CD4-positive, CD25-positive, alpha-beta regulatory T cell (primary cell): Measurements from ENCODE around the gene PLCB1. TPM values are rescaled to one million over a fixed set of nuclear protein-coding genes. Genes with fewer than 3 reads are reported as not detected.

Source experiments
- ATAC-seq, 2 donors: fragments of 150-1000 bp; cut with Tn5 transposase; one replicate each; pipeline ENCODE4 v1.10.0; 2021; ENCODE audit warnings: low read depth in 2 of 2, moderate number of reproducible peaks in 2 of 2, moderate library complexity in 1 of 2
- DNase-seq, 3 donors: peaks; one replicate each; pipeline versions ENCODE4 v3.0.0 to v3.0.0-alpha.2; 2012 to 2022; ENCODE audit warnings: mixed read lengths in 1 of 3
- H3K27ac ChIP-seq: one replicate; pipeline ENCODE4 v1.7.0; 2013; ENCODE audit warnings: mild to moderate bottlenecking, low read length; ENCODE audit not compliant: insufficient read depth, poor library complexity, severe bottlenecking
- H3K27me3 ChIP-seq: one replicate; pipeline ENCODE4 v1.7.0; 2013; ENCODE audit warnings: low read length; ENCODE audit not compliant: control insufficient read depth, insufficient read depth
- H3K36me3 ChIP-seq: one replicate; pipeline ENCODE4 v1.7.0; 2013; ENCODE audit warnings: mild to moderate bottlenecking, low read length, moderate library complexity; ENCODE audit not compliant: control insufficient read depth, insufficient read depth
- H3K4me1 ChIP-seq: 2 replicates; pipeline ENCODE4 v1.7.0; 2013; ENCODE audit warnings: mild to moderate bottlenecking, low read length; ENCODE audit not compliant: insufficient read depth, control insufficient read depth, poor library complexity, severe bottlenecking
- H3K4me3 ChIP-seq: one replicate; pipeline ENCODE4 v1.7.0; 2013; ENCODE audit warnings: low read depth, mild to moderate bottlenecking, low read length, moderate library complexity
- H3K9me3 ChIP-seq, 2 experiments: 1 replicate in 1 of 2; 2 replicates in 1 of 2; pipeline ENCODE4 v1.7.0; 2013; ENCODE audit warnings: low read length in 2 of 2, mild to moderate bottlenecking in 1 of 2, moderate library complexity in 1 of 2; ENCODE audit not compliant: control insufficient read depth in 2 of 2
- H3K27ac Mint-ChIP-seq, 3 donors: one replicate each; pipeline ENCODE4 v1.8.0; 2020 to 2022; ENCODE audit warnings: mild to moderate bottlenecking in 3 of 3, mixed read lengths in 3 of 3, moderate library complexity in 2 of 3
- H3K27me3 Mint-ChIP-seq: one replicate; pipeline ENCODE4 v1.8.0; 2022; ENCODE audit warnings: mild to moderate bottlenecking, mixed read lengths
- H3K36me3 Mint-ChIP-seq: one replicate; pipeline ENCODE4 v1.8.0; 2020; ENCODE audit warnings: mixed read lengths
- H3K4me1 Mint-ChIP-seq, 4 donors: one replicate each; pipeline ENCODE4 v1.8.0; 2020 to 2022; ENCODE audit warnings: mixed read lengths in 4 of 4, mild to moderate bottlenecking in 1 of 4
- H3K4me3 Mint-ChIP-seq, 4 donors: one replicate each; pipeline ENCODE4 v1.8.0; 2020 to 2022; ENCODE audit warnings: mild to moderate bottlenecking in 4 of 4, mixed read lengths in 4 of 4, moderate library complexity in 3 of 4
- H3K9me3 Mint-ChIP-seq, 7 donors: one replicate each; pipeline ENCODE4 v1.8.0; 2020 to 2022; ENCODE audit warnings: mixed read lengths in 7 of 7, mild to moderate bottlenecking in 3 of 7, moderate library complexity in 2 of 7
- polyA plus RNA-seq, 4 donors: library from polyadenylated mRNA; unstranded; fragments of 300-500 nt; fragmentation: Illumina TruSeq; gene quantifications; one replicate each; pipeline ENCODE4 v1.2.3, GENCODE V29; 2021
- total RNA-seq: library from RNA; stranded (reverse); gene quantifications from one replicate; pipeline ENCODE4 v1.2.3, GENCODE V29; 2022

PLCB1 gene
- total and polyA plus RNA-seq, 5 donors from 2014 or later: 0.17 to 1.8 (median 0.44) TPM; not detected in 2

- Histone ChIP-seq H3K27me3 (no peaks in the 10 kb centered on the region), H3K9me3 (no peaks in the 10 kb centered on the region), H3K4me3 (no peak overlapping the region), H3K36me3 (no peaks in the 10 kb centered on the region), H3K4me1 (no peaks in the 10 kb centered on the region), H3K27ac (no peak overlapping the region)
- ATAC-seq (no peak), DNase-seq (no peak)
- peaks cover 0 to under 1% (median 0%) of the 10 kb centered on the region in 7 donors for H3K9me3 Mint-ChIP-seq
- no peaks in the 10 kb centered on the region for H3K36me3 Mint-ChIP-seq
- no peak overlapping the region for H3K27ac Mint-ChIP-seq
- H3K4me3 Mint-ChIP-seq: no peak overlapping the region
- H3K27me3 Mint-ChIP-seq: no peaks in the 10 kb centered on the region
- H3K4me1 Mint-ChIP-seq: no peaks in the 10 kb centered on the region
Measured at GRCh38 chr20:8527998-8528723, 396.1 kb downstream of the PLCB1 start.

GRCh38 chr20:8530022-8530421 is 398.0 kb downstream of the PLCB1 start:
- H3K9me3 ChIP-seq: no peaks in the 10 kb centered on the region
- H3K4me3 ChIP-seq: no peak overlapping the region
- no peak overlapping the region for H3K27ac ChIP-seq
- DNase-seq (no peak), ATAC-seq (no peak)
- H3K4me1 ChIP-seq: no peaks in the 10 kb centered on the region
- H3K9me3 Mint-ChIP-seq: no peaks in the 10 kb centered on the region
- no peak overlapping the region for H3K4me3 Mint-ChIP-seq
- no peak overlapping the region for H3K27ac Mint-ChIP-seq
- no peaks in the 10 kb centered on the region for H3K36me3 Mint-ChIP-seq
- no peaks in the 10 kb centered on the region for H3K36me3 ChIP-seq
- no peaks in the 10 kb centered on the region for H3K27me3 Mint-ChIP-seq
- no peaks in the 10 kb centered on the region for H3K27me3 ChIP-seq
- H3K4me1 Mint-ChIP-seq: no peaks in the 10 kb centered on the region

GRCh38 chr20:8532169-8532568 is 400.1 kb downstream of the PLCB1 start:
- no peaks in the 10 kb centered on the region for H3K27me3 ChIP-seq
- H3K9me3 Mint-ChIP-seq: no peaks in the 10 kb centered on the region
- no peak overlapping the region for H3K4me3 Mint-ChIP-seq
- ATAC-seq: no peak
- no peak overlapping the region for H3K27ac Mint-ChIP-seq
- H3K27ac ChIP-seq: no peak overlapping the region
- H3K27me3 Mint-ChIP-seq: no peaks in the 10 kb centered on the region
- H3K36me3 ChIP-seq: no peaks in the 10 kb centered on the region
- H3K4me1 Mint-ChIP-seq: no peaks in the 10 kb centered on the region
- no peaks in the 10 kb centered on the region for H3K9me3 ChIP-seq
- H3K36me3 Mint-ChIP-seq: no peaks in the 10 kb centered on the region
- no peak overlapping the region for H3K4me3 ChIP-seq
- no peaks in the 10 kb centered on the region for H3K4me1 ChIP-seq
- no peak for DNase-seq

GRCh38 chr20:8534368-8535160 is 402.5 kb downstream of the PLCB1 start:
- Histone ChIP-seq H3K4me1 (no peaks in the 10 kb centered on the region), H3K9me3 (no peaks in the 10 kb centered on the region), H3K36me3 (no peaks in the 10 kb centered on the region), H3K27ac (no peak overlapping the region), H3K27me3 (no peaks in the 10 kb centered on the region), H3K4me3 (no peak overlapping the region)
- Mint-ChIP-seq H3K9me3 (no peaks in the 10 kb centered on the region), H3K36me3 (no peaks in the 10 kb centered on the region), H3K4me1 (no peaks in the 10 kb centered on the region), H3K4me3 (no peak overlapping the region), H3K27me3 (no peaks in the 10 kb centered on the region), H3K27ac (no peak overlapping the region)
- no peak for DNase-seq
- ATAC-seq: no peak

- H3K27ac Mint-ChIP-seq: no peak overlapping the region
Measured at GRCh38 chr20:8535403-8536261, 403.6 kb downstream of the PLCB1 start.

GRCh38 chr20:8536262-8536618 is 404.2 kb downstream of the PLCB1 start:
- Histone ChIP-seq H3K9me3 (no peaks in the 10 kb centered on the region), H3K4me3 (no peak overlapping the region), H3K27ac (no peak overlapping the region), H3K36me3 (no peaks in the 10 kb centered on the region), H3K27me3 (no peaks in the 10 kb centered on the region), H3K4me1 (no peaks in the 10 kb centered on the region)
- Mint-ChIP-seq H3K4me3 (no peak overlapping the region), H3K9me3 (peaks cover 0 to 2% (median 0%) of the 10 kb centered on the region in 7 donors), H3K27me3 (no peaks in the 10 kb centered on the region), H3K36me3 (no peaks in the 10 kb centered on the region), H3K27ac (no peak overlapping the region), H3K4me1 (no peaks in the 10 kb centered on the region)
- DNase-seq: no peak
- no peak for ATAC-seq

More at GRCh38 chr20:8535403-8536261, 403.6 kb downstream of the PLCB1 start:
- Mint-ChIP-seq H3K4me1 (no peaks in the 10 kb centered on the region), H3K9me3 (peaks cover 0 to 2% (median 0%) of the 10 kb centered on the region in 7 donors), H3K27me3 (no peaks in the 10 kb centered on the region), H3K4me3 (no peak overlapping the region), H3K36me3 (no peaks in the 10 kb centered on the region)
- Histone ChIP-seq H3K27ac (no peak overlapping the region), H3K9me3 (no peaks in the 10 kb centered on the region), H3K4me3 (no peak overlapping the region), H3K27me3 (no peaks in the 10 kb centered on the region), H3K4me1 (no peaks in the 10 kb centered on the region), H3K36me3 (no peaks in the 10 kb centered on the region)
- ATAC-seq: no peak
- DNase-seq: no peak

GRCh38 chr20:8540466-8540865 is 408.4 kb downstream of the PLCB1 start:
- DNase-seq (no peak), ATAC-seq (no peak)
- Mint-ChIP-seq H3K27me3 (no peaks in the 10 kb centered on the region), H3K36me3 (no peaks in the 10 kb centered on the region), H3K4me3 (no peak overlapping the region), H3K9me3 (peaks cover 0 to 4% (median 0%) of the 10 kb centered on the region in 7 donors), H3K27ac (no peak overlapping the region), H3K4me1 (no peaks in the 10 kb centered on the region)
- Histone ChIP-seq H3K27ac (no peak overlapping the region), H3K9me3 (no peaks in the 10 kb centered on the region), H3K27me3 (no peaks in the 10 kb centered on the region), H3K36me3 (no peaks in the 10 kb centered on the region), H3K4me1 (no peaks in the 10 kb centered on the region), H3K4me3 (no peak overlapping the region)
